Endothelial cell of umbilical vein (primary cell): ENCODE results near the gene STRA6. TPM values are rescaled to one million over a fixed set of nuclear protein-coding genes. Genes with fewer than 3 reads are reported as not detected.

Experiments used
- BruUV-seq: library from RNA; stranded (reverse); fragments of 400-500 nt; replicated peaks from 2 replicates; lab custom pipeline; 2021; lab: Mats Ljungman, UMichigan
- CTCF ChIA-PET: fragments of 300-600, 350-600 bp; sonication (Branson Sonifier 250); formaldehyde crosslinking; loops from one replicate; lab custom pipeline; 2021; ENCODE audit warnings: antibody characterized with exemption, inconsistent platforms; lab: Charles Lee
- POLR2A ChIA-PET: fragments of 300-600, 350-600 bp; sonication (Branson Sonifier 250); formaldehyde crosslinking; loops from one replicate; lab custom pipeline; 2021; ENCODE audit warnings: antibody characterized with exemption, inconsistent platforms; lab: Charles Lee
- DNase-seq: peaks from one replicate; pipeline ENCODE4 v3.0.0-alpha.2; 2011; ENCODE audit warnings: low read depth, low spot score
- FAIRE-seq: peaks from 2 replicates; lab custom pipeline; 2011; peaks lifted over from hg19 to GRCh38; lab: Jason Lieb, UNC
- H2AFZ ChIP-seq: 2 replicates; pipeline ENCODE4 v1.6.0; 2012; ENCODE audit warnings: low read depth, low read length, control low read depth, inconsistent platforms
- H3K27ac ChIP-seq: 2 replicates; pipeline ENCODE4 v1.5.1; 2011; ENCODE audit warnings: low read depth, mild to moderate bottlenecking, control low read depth, low read length, moderate library complexity; ENCODE audit not compliant: insufficient read depth
- H3K27me3 ChIP-seq, 2 experiments: 2 replicates each; pipeline versions ENCODE4 v1.6.0 to v1.6.1; 2011; ENCODE audit warnings: low read length in 2 of 2, mixed read lengths in 1 of 2; ENCODE audit not compliant: control insufficient read depth in 2 of 2, insufficient read depth in 2 of 2
- H3K36me3 ChIP-seq, 2 experiments: 2 replicates in 1 of 2; 3 replicates in 1 of 2; pipeline ENCODE4 v1.5.1; 2011; ENCODE audit warnings: low read length in 2 of 2, mild to moderate bottlenecking in 1 of 2, moderate library complexity in 1 of 2; ENCODE audit not compliant: control insufficient read depth in 2 of 2, insufficient read depth in 2 of 2; ENCODE audit errors: extremely low read depth in 1 of 2
- H3K4me1 ChIP-seq: 3 replicates; pipeline ENCODE4 v1.5.1; 2011; ENCODE audit warnings: mild to moderate bottlenecking, low read length; ENCODE audit not compliant: control insufficient read depth, insufficient read depth; ENCODE audit errors: extremely low read depth
- H3K4me2 ChIP-seq: 2 replicates; pipeline ENCODE4 v1.6.1; 2011; ENCODE audit warnings: low read length, control low read depth, mixed read lengths; ENCODE audit not compliant: insufficient read depth
- H3K4me3 ChIP-seq, 3 experiments: fragments of 200-600 bp in 1 of 3; sonication (generic), shearing (Covaris generic) in 1 of 3; replicated peaks in 1 of 3; 2 replicates each; pipeline ENCODE4 v1.5.1; 2011 to 2016; ENCODE audit warnings: control low read depth in 3 of 3, low read length in 3 of 3, mild to moderate bottlenecking in 2 of 3, inconsistent platforms in 1 of 3, low read depth in 1 of 3, moderate library complexity in 1 of 3; ENCODE audit not compliant: insufficient read depth in 1 of 3
- H3K79me2 ChIP-seq: 2 replicates; pipeline ENCODE4 v1.6.0; 2012; ENCODE audit warnings: low read length, inconsistent platforms; ENCODE audit not compliant: control insufficient read depth, insufficient read depth
- H3K9ac ChIP-seq: replicated peaks from 2 replicates; pipeline ENCODE3; 2011; ENCODE audit warnings: low read length, control low read depth; ENCODE audit not compliant: insufficient read depth; ENCODE audit errors: extremely low read depth
- H3K9me1 ChIP-seq: replicated peaks from 3 replicates; pipeline ENCODE4 v1.6.0; 2011; ENCODE audit warnings: mild to moderate bottlenecking, low read length; ENCODE audit not compliant: control insufficient read depth, insufficient read depth; ENCODE audit errors: extremely low read depth
- H3K9me3 ChIP-seq: replicated peaks from 2 replicates; pipeline ENCODE4 v1.5.1; 2012; ENCODE audit warnings: low read length, inconsistent platforms; ENCODE audit not compliant: control insufficient read depth, insufficient read depth
- H4K20me1 ChIP-seq: replicated peaks from 2 replicates; pipeline ENCODE3; 2011; ENCODE audit warnings: mild to moderate bottlenecking, low read length; ENCODE audit not compliant: control insufficient read depth, insufficient read depth; ENCODE audit errors: extremely low read depth
- CTCF ChIP-seq, 2 donors: IDR thresholded peaks; 1 replicate in 1 of 2; 2 replicates in 1 of 2; pipeline ENCODE4 v1.5.1; 2011; ENCODE audit warnings: low read length in 2 of 2, mild to moderate bottlenecking in 2 of 2, moderate library complexity in 2 of 2, control low read depth in 1 of 2, inconsistent platforms in 1 of 2, low read depth in 1 of 2; ENCODE audit not compliant: insufficient read depth in 1 of 2; ENCODE audit errors: extremely low read depth in 1 of 2
- EZH2 ChIP-seq: IDR thresholded peaks from 2 replicates; pipeline ENCODE4 v1.6.1; 2012; ENCODE audit warnings: borderline replicate concordance, low read depth, mild to moderate bottlenecking, moderate library complexity, low read length, inconsistent platforms; ENCODE audit not compliant: severe bottlenecking
- FOS ChIP-seq: IDR thresholded peaks from 2 replicates; pipeline ENCODE4 v1.6.1; 2011; ENCODE audit warnings: mild to moderate bottlenecking, low read length, moderate library complexity, borderline replicate concordance; ENCODE audit not compliant: insufficient read depth
- GATA2 ChIP-seq: IDR thresholded peaks from 2 replicates; pipeline ENCODE4 v1.7.0; 2011; ENCODE audit warnings: low read depth, mild to moderate bottlenecking, moderate library complexity, mixed read lengths, low read length; ENCODE audit not compliant: insufficient read length, insufficient read depth
- JUN ChIP-seq: IDR thresholded peaks from 2 replicates; pipeline ENCODE4 v1.6.1; 2011; ENCODE audit warnings: borderline replicate concordance, low read depth; ENCODE audit not compliant: insufficient read length, insufficient read depth
- MAX ChIP-seq: IDR thresholded peaks from 2 replicates; pipeline ENCODE4 v1.6.1; 2011; ENCODE audit not compliant: insufficient read depth, insufficient read length
- MYC ChIP-seq: IDR thresholded peaks from one replicate; pipeline ENCODE4 v1.6.1; 2011; ENCODE audit warnings: mild to moderate bottlenecking, low read depth, low read length
- POLR2A ChIP-seq: IDR thresholded peaks from 2 replicates; pipeline ENCODE4 v1.6.1; 2012; ENCODE audit warnings: low read depth, mild to moderate bottlenecking, control low read depth, low read length
- POLR2AphosphoS5 ChIP-seq: IDR thresholded peaks from 2 replicates; pipeline ENCODE4 v1.6.1; 2012; ENCODE audit warnings: low read depth, mild to moderate bottlenecking, control low read depth, low read length, moderate library complexity; ENCODE audit not compliant: insufficient read depth
- dilution Hi-C: fragments of 300-500 bp; cut with MboI; formaldehyde crosslinking; loops from one replicate; pipeline ENCODE4 v1.15.0; 2019; ENCODE audit warnings: low sequenced_read_pairs; ENCODE audit not compliant: extremely low pct_ligation_motif_present
- intact Hi-C: fragments of 100-400 bp; cut with micrococcal nuclease; formaldehyde crosslinking; loops from one replicate; pipeline ENCODE4 v1.10.0; 2022
- polyA plus RNA-seq, 4 experiments: library from polyadenylated mRNA; depleted of rRNA in 3 of 4; stranded (reverse) in 3 of 4; unstranded in 1 of 4; fragments of >200 nt; gene quantifications; 2 replicates each; pipeline versions ENCODE4 v1.2.1 to v1.2.3, GENCODE V29; 2011 to 2012; ENCODE audit warnings: missing spikeins in 1 of 4
- total RNA-seq: library from RNA; stranded (reverse); gene quantifications from 2 replicates; pipeline ENCODE4 v1.2.3, GENCODE V29; 2021

STRA6 gene
- total and polyA plus RNA-seq, 2 donors (not counting 3 experiments of a cell fraction or from before 2014, with no cell fraction given): not detected

- no TSS peak for BruUV-seq
- dilution Hi-C loops: no loop called here
- Histone ChIP-seq H2AFZ (no peak overlapping the region), H3K4me2 (no peak overlapping the region), H3K27me3 (no peaks in the 10 kb centered on the region), H3K9ac (no peak overlapping the region), H3K27ac (no peak overlapping the region), H3K79me2 (no peaks in the 10 kb centered on the region), H3K9me3 (no peaks in the 10 kb centered on the region), H3K4me3 (no peak overlapping the region), H3K4me1 (peaks cover 11% of the 10 kb centered on the region), H3K9me1 (no peaks in the 10 kb centered on the region), H4K20me1 (no peaks in the 10 kb centered on the region), H3K36me3 (no peaks in the 10 kb centered on the region)
- DNase-seq (no peak), FAIRE-seq (no peak)
- TF ChIP-seq GATA2 (no peak), JUN (no peak), POLR2AphosphoS5 (no peak), FOS (no peak), MAX (no peak), POLR2A (no peak), MYC (no peak), EZH2 (no peak), CTCF (IDR thresholded peaks at IDR 0.05; ENCODE audit: extremely low read depth in 1 of 2, insufficient read depth in 1 of 2, low read depth in 1 of 2, low read length in 2 of 2) (no peak)
- ChIA-PET CTCF (interaction anchor here (1.2 to 3.6 kb wide), 5 partner anchors 11 to 266 kb away, joined by 3 to 30 read pairs (median 5); no protein-coding TSS in a partner anchor), POLR2A (no interaction called here)
- intact Hi-C loops: no loop called here
These were observed 36.6 kb upstream of the STRA6 start for GRCh38 chr15:74239051-74239705.
